GM19025 (cell line): ENCODE measurements around the gene TAF6.

Source experiments
- ATAC-seq: cut with Tn5 transposase; IDR thresholded peaks from one replicate; pipeline ENCODE4 v1.9.1; 2021; ENCODE audit warnings: mild to moderate bottlenecking, low read depth, moderate library complexity; ENCODE audit not compliant: unreplicated experiment

TAF6 gene

GRCh38 chr7:100119072-100119969 is at the start of gene TAF6, which contains the start of gene CNPY4:
Gene TAF6 (minus strand): TSS chr7:100119358. CDS start chr7:100114209, 5,149 bp downstream.
Gene CNPY4 (plus strand): TSS chr7:100119634. CDS start chr7:100119745, 111 bp downstream.
- peak; percentile 68 for ATAC-seq

DNA sequence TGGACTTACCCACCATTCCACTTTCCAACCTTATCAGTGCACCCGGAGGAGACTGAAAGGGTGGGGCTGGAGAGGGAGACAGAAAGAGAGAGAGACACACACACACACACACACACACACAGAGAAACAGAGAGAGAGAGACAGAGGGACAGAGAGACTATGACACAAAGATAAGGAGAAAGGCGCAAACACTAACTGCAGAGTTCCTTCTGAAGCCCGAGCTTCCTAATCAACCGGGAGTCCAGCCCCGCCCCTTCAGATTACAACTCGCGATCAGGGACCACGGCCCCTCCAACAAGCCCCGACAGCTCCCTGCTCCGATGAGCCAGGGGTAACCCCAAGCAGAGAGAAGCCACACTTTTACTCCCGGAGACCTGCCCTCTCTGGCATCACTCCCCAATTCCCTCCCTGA is 48.8 kb upstream of the TAF6 start:
- no peak for ATAC-seq

GRCh38 chr7:100166970-100167911 is 48.1 kb upstream of the TAF6 start:
- no peak for ATAC-seq

GRCh38 chr7:100166317-100166940 is 47.3 kb upstream of the TAF6 start:
- ATAC-seq = no peak

DNA sequence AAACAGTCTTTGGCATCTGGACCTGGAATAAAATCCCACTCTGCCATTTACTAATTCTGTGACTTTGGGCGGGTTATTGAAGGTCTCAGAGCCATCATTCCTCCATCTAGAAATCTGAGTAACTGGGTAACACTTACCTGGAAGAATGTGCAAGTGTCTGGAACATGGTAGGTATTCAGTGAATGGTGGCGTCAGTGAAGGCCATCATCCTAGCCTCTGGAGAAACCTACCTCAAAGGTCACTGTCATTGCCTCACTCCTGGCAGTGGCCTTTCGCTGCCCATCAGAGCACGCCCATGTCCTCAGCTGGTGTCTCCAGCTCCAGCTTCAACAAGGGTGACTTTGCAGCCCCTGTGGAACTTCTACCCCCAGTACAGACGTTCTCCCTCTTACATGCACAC is 44.7 kb upstream of the TAF6 start:
- ATAC-seq = no peak

GRCh38 chr7:100163006-100163531 is 43.9 kb upstream of the TAF6 start:
- no peak for ATAC-seq

DNA sequence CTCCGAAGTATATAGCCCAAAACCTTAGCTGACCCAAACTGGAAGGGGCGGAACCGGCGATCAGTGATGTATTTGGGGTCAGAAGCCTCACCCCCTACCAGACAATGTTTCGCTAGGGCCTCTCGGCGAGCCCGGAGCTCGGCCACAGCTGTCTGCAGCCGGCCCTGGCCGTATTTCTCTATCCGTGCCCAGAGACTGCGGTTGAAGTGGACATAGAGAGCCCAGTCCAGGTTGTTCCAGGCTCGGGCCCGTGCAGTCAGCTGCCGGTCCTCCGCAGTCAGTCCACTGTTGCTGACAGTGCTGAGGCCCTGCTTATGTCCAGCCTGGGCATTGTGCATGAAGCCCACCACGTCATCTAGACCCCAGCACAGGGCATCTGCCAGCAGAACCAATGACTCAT is 40.9 kb upstream of the TAF6 start:
- ATAC-seq = no peak

DNA sequence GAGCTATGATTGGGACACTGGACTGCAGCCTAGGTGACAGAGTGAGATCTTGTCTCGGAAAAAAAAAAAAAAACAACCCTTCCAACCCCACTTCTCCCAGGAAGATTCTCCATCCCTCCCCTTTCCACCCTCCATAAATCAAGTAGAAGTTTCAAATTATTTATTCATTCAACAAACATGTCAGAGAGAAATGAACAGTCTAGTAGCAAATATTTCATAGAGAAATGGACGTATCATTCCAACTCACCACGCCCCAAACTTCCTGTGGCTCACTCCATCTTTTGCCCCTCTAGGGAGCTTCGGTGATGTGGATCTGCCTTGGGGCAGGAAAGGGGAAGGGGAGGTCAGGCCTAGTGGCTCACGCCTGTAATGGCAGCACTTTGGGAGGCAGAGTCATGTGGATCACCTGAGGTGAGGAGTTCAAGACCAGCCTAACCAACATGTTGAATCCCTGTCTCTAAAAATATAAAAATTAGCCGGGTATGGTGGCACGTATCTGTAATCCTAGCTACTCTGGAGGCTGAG is 40.0 kb upstream of the TAF6 start:
- ATAC-seq = no peak

GRCh38 chr7:100158229-100159098 is 39.3 kb upstream of the TAF6 start, which contains the start of gene TRAPPC14:
Gene TRAPPC14 (minus strand): TSS chr7:100158723. CDS start chr7:100158499, 224 bp downstream.
- peak; percentile 85 for ATAC-seq

GRCh38 chr7:100157334-100158228 is 38.4 kb upstream of the TAF6 start:
- ATAC-seq = no peak

GRCh38 chr7:100157069-100157333 is 37.8 kb upstream of the TAF6 start:
- ATAC-seq = no peak

DNA sequence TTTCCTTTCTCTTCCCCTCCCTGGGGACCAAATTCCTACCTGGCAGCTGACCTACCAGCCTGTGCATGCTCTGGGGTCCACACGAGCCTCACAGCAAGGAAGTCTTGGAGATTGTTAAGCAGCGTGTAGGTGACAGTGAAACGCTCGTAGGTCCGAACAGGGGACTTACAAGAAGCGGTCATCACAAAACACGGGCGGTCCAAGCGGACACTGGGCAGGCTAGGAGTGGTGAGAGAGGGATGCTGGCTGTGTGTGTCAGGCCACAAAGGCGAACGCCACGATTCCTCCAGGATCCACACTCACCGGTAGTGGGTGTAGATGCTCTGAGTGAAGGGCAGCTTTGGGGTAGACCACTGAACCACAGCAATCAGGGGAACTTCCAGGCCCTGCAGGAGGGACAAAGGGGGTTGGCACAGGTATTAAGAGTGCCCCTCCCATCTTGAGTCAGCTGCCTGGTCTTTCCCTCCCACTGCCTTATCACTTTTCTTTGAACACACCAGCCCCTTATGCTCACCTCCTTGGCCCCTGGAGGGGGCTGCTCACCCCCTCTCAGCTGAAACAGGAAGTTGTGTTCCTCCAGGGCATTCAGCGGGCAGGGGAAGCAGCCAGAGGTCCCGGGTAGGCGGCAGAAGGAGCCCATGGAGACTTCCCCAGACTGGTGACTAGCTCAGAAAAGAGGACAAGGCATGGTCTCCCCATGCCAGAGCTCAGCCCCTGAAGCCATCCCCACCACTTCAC is 37.3 kb upstream of the TAF6 start:
- ATAC-seq = no peak

DNA sequence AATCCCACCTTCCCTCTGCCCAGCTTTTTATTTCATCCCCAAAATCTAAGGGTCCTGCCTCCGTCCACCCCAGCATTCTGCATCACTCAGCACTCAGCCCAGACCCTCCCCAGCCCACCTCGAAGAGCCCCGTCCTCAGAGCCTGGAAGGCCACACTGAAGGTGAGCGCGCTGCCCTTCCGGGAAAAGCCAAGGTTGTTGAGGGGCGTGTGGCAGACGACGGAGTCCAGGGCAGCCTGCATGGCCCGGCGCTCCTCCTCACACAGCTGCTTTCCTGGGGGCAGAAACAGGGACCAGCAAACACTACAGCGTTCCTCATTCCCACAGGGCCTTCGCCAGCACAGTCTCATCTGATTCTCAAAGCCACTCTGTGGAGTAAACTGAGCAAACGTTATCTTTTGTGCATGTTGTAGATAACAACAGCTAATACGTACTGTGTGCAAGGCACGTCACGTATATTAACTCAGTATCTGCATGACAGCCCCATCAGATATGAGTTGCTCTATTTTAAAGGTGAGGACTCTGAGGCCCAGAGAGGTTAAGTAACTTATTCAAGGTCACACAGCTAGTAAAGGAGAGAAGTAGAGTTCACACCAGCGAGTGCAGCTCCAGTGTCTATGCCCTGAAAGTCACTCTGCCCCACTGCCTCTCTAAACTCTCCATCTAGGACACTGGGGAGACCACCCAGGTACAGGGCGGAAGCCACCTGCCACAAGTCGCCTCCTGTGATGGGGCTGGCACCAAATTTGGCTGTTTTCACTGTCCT is 36.6 kb upstream of the TAF6 start:
- ATAC-seq = no peak

GRCh38 chr7:100154651-100155491 is 35.7 kb upstream of the TAF6 start:
- no peak for ATAC-seq

DNA sequence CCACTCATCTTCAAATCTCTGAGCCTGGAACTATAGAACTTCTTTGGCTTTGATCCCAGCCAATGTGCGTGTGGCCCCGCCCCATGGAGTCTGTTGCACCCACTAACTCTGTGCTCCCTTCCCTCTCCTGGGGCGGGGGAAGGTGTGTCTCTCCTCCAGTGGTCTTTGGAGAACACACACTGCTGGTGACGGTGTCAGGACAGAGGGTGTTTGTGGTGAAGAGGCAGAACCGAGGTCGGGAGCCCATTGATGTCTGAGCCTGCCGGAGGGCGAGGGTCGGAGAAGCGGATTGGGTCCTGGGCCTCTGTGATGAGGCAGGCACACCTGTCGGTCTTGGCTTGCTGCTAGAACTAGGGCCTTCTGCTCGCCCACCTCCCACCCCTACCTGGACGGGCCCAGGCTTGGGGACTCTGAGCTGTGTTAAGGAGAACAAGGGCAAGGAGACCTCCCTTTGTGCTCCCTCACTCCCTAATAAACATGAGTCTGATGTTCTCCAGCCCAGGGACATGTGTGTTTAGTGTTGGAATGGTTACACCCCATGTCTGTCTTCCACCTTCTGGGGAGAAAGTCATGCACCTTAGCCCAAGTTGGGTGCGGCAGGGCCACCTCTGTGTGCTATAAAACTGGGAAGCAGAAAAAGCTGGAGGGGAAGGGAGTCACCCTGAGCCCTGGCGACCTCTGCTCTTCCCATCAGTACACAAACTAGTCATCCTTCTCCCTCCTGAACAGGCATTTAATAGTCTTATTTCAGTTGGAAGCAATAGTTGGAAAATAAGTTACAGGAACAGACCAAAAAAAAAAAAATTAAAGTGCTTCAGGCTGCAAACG is 34.8 kb upstream of the TAF6 start:
- no peak for ATAC-seq
